Caco-2 (cell line): ENCODE data around the gene SH2D3C. TPM values are rescaled to one million over a fixed set of nuclear protein-coding genes. Genes with fewer than 3 reads are reported as not detected.

Source experiments
- BruUV-seq: library from RNA; stranded (reverse); fragments of 400-500 nt; replicated peaks from 2 replicates; lab custom pipeline; 2021; lab: Mats Ljungman, UMichigan
- CTCF ChIA-PET: fragments of 300-600 bp; sonication (Branson Sonifier 250); formaldehyde crosslinking; loops from one replicate; lab custom pipeline; 2022; ENCODE audit warnings: antibody characterized with exemption; lab: Charles Lee
- POLR2A ChIA-PET: fragments of 300-600 bp; sonication (Branson Sonifier 250); formaldehyde crosslinking; loops from one replicate; lab custom pipeline; 2022; ENCODE audit warnings: antibody characterized with exemption; lab: Charles Lee
- DNase-seq, 2 experiments: peaks; one replicate each; pipeline versions ENCODE4 v3.0.0 to v3.0.0-alpha.2; 2020 to 2022
- H3K27me3 ChIP-seq: replicated peaks from 2 replicates; pipeline ENCODE4 v1.6.0; 2011; ENCODE audit warnings: low read length; ENCODE audit not compliant: control insufficient read depth, insufficient read depth
- H3K36me3 ChIP-seq: 2 replicates; pipeline ENCODE4 v1.5.1; 2011; ENCODE audit warnings: low read length; ENCODE audit not compliant: control insufficient read depth, insufficient read depth
- H3K4me1 ChIP-seq: fragments of 250-450 bp; sonication (Bioruptor Pico); 2 replicates; pipeline ENCODE4 v1.5.1; 2020; ENCODE audit warnings: mild to moderate bottlenecking
- H3K4me3 ChIP-seq: 2 replicates; pipeline ENCODE4 v1.5.1; 2011; ENCODE audit warnings: low read depth, mild to moderate bottlenecking, control low read depth, low read length
- H3K9me3 ChIP-seq: fragments of 250-450 bp; sonication (Bioruptor Pico); 2 replicates; pipeline ENCODE4 v1.5.1; 2020; ENCODE audit warnings: mild to moderate bottlenecking, moderate library complexity
- H3K27ac Mint-ChIP-seq: one replicate; pipeline ENCODE4 v1.8.0; 2022; ENCODE audit warnings: mixed read lengths; ENCODE audit not compliant: unreplicated experiment
- H3K27me3 Mint-ChIP-seq: one replicate; pipeline ENCODE4 v1.8.0; 2022; ENCODE audit warnings: mixed read lengths; ENCODE audit not compliant: insufficient read depth, unreplicated experiment
- H3K36me3 Mint-ChIP-seq: one replicate; pipeline ENCODE4 v1.8.0; 2022; ENCODE audit warnings: mild to moderate bottlenecking, mixed read lengths; ENCODE audit not compliant: insufficient read depth, unreplicated experiment
- H3K4me1 Mint-ChIP-seq: one replicate; pipeline ENCODE4 v1.8.0; 2022; ENCODE audit warnings: low read depth, mixed read lengths; ENCODE audit not compliant: unreplicated experiment
- H3K4me3 Mint-ChIP-seq: one replicate; pipeline ENCODE4 v1.8.0; 2022; ENCODE audit warnings: mild to moderate bottlenecking, moderate library complexity, mixed read lengths; ENCODE audit not compliant: unreplicated experiment
- H3K9me3 Mint-ChIP-seq: one replicate; pipeline ENCODE4 v1.8.0; 2022; ENCODE audit warnings: mixed read lengths; ENCODE audit not compliant: unreplicated experiment
- CTCF ChIP-seq, 2 experiments: fragments of 200-600 bp in 1 of 2; IDR thresholded peaks; 1 replicate in 1 of 2; 2 replicates in 1 of 2; pipeline versions ENCODE4 v1.5.1 to v1.8.0; 2011 to 2022; ENCODE audit warnings: antibody characterized with exemption in 1 of 2, control low read depth in 1 of 2, inconsistent platforms in 1 of 2, low read depth in 1 of 2, low read length in 1 of 2, mild to moderate bottlenecking in 1 of 2, moderate library complexity in 1 of 2; ENCODE audit not compliant: insufficient read depth in 1 of 2, severe bottlenecking in 1 of 2, unreplicated experiment in 1 of 2
- intact Hi-C: fragments of 100-400 bp; cut with micrococcal nuclease; formaldehyde crosslinking; loops from one replicate; pipeline ENCODE4 v1.10.0; 2022; ENCODE audit not compliant: unreplicated experiment
- total RNA-seq: library from RNA; stranded (reverse); gene quantifications from 2 replicates; pipeline ENCODE4 v1.2.3, GENCODE V29; 2022

SH2D3C gene
- total RNA-seq, 1 experiment from 2014 or later: 0.34 TPM

GRCh38 chr9:127730262-127730661 is 48.2 kb downstream of the SH2D3C start:
- H3K27me3 ChIP-seq: no peaks in the 10 kb centered on the region
- Mint-ChIP-seq H3K9me3 (no peaks in the 10 kb centered on the region), H3K36me3 (peaks cover 4% of the 10 kb centered on the region), H3K27me3 (no peaks in the 10 kb centered on the region), H3K27ac (no peak overlapping the region), H3K4me1 (no peaks in the 10 kb centered on the region), H3K4me3 (no peak overlapping the region)
- no peaks in the 10 kb centered on the region for H3K36me3 ChIP-seq
- H3K4me3 ChIP-seq: no peak overlapping the region
- CTCF ChIA-PET: no interaction called here
- intact Hi-C loops: no loop called here
- H3K9me3 ChIP-seq: no peaks in the 10 kb centered on the region
- POLR2A ChIA-PET: no interaction called here
- no peak for DNase-seq
- H3K4me1 ChIP-seq: no peaks in the 10 kb centered on the region
- no peak for TF ChIP-seq CTCF (IDR thresholded peaks at IDR 0.05; ENCODE audit: insufficient read depth in 1 of 2, low read depth in 1 of 2, low read length in 1 of 2, severe bottlenecking in 1 of 2, unreplicated experiment in 1 of 2)
- BruUV-seq: no TSS peak

- H3K4me1 ChIP-seq: no peaks in the 10 kb centered on the region
- H3K27me3 ChIP-seq: no peaks in the 10 kb centered on the region
- no peaks in the 10 kb centered on the region for H3K9me3 ChIP-seq
- no TSS peak for BruUV-seq
- ChIA-PET CTCF (no interaction called here), POLR2A (no interaction called here)
- no peaks in the 10 kb centered on the region for H3K36me3 Mint-ChIP-seq
- no peaks in the 10 kb centered on the region for H3K4me1 Mint-ChIP-seq
- no peak for DNase-seq
- no peaks in the 10 kb centered on the region for H3K9me3 Mint-ChIP-seq
- H3K27ac Mint-ChIP-seq: no peak overlapping the region
- H3K4me3 Mint-ChIP-seq: no peak overlapping the region
- H3K36me3 ChIP-seq: no peaks in the 10 kb centered on the region
- H3K4me3 ChIP-seq: no peak overlapping the region
- TF ChIP-seq CTCF (IDR thresholded peaks at IDR 0.05; ENCODE audit: insufficient read depth in 1 of 2, low read depth in 1 of 2, low read length in 1 of 2, severe bottlenecking in 1 of 2, unreplicated experiment in 1 of 2): no peak
- intact Hi-C loops: no loop called here
- no peaks in the 10 kb centered on the region for H3K27me3 Mint-ChIP-seq
Measured at GRCh38 chr9:127729522-127730256, 48.8 kb downstream of the SH2D3C start.

GRCh38 chr9:127728808-127729207 is 49.7 kb downstream of the SH2D3C start:
- no peak overlapping the region for H3K27ac Mint-ChIP-seq
- no peaks in the 10 kb centered on the region for H3K4me1 Mint-ChIP-seq
- Histone ChIP-seq H3K36me3 (no peaks in the 10 kb centered on the region), H3K4me3 (no peak overlapping the region), H3K27me3 (no peaks in the 10 kb centered on the region), H3K9me3 (no peaks in the 10 kb centered on the region), H3K4me1 (no peaks in the 10 kb centered on the region)
- H3K4me3 Mint-ChIP-seq: no peak overlapping the region
- H3K36me3 Mint-ChIP-seq: no peaks in the 10 kb centered on the region
- ChIA-PET POLR2A (no interaction called here), CTCF (interaction anchor here (0.6 kb wide), 1 partner anchor 1196 kb away, joined by 3 read pairs; no protein-coding TSS in a partner anchor)
- TF ChIP-seq CTCF (IDR thresholded peaks at IDR 0.05; ENCODE audit: insufficient read depth in 1 of 2, low read depth in 1 of 2, low read length in 1 of 2, severe bottlenecking in 1 of 2, unreplicated experiment in 1 of 2): no peak
- intact Hi-C loops: no loop called here
- H3K9me3 Mint-ChIP-seq: no peaks in the 10 kb centered on the region
- BruUV-seq: no TSS peak
- no peaks in the 10 kb centered on the region for H3K27me3 Mint-ChIP-seq
- no peak for DNase-seq
